ENCODE data around the gene TNFSF10.

GRCh38 chr3:172525116-172525613, 1.9 kb upstream of the TNFSF10 start:
- TF ChIP-seq CTCF (IDR thresholded peaks at IDR 0.05; ENCODE audit: low read length) (no peak), EZH2 (optimal IDR thresholded peaks at IDR 0.05; ENCODE audit: low read depth, low read length) (no peak), EZH2phosphoT487 (IDR thresholded peaks at IDR 0.05; ENCODE audit: low read length) (no peak)

Data from MM.1S (cell line).